PC-3 (cell line): Measurements from ENCODE around the gene INF2. TPM values are rescaled to one million over a fixed set of nuclear protein-coding genes. Genes with fewer than 3 reads are reported as not detected.

Experiments used
- ATAC-seq: fragments of 200-7000 bp; cut with Tn5 transposase; 2 replicates; pipeline ENCODE4 v1.9.1; 2020; ENCODE audit warnings: mild to moderate bottlenecking, moderate library complexity
- BruUV-seq: library from RNA; stranded (reverse); fragments of 400-500 nt; replicated peaks from 2 replicates; lab custom pipeline; 2021; lab: Mats Ljungman, UMichigan
- CTCF ChIA-PET: fragments of 300-600 bp; sonication (Branson Sonifier 250); formaldehyde crosslinking; loops from one replicate; lab custom pipeline; 2022; ENCODE audit warnings: antibody characterized with exemption; lab: Charles Lee
- POLR2A ChIA-PET: fragments of 300-600 bp; sonication (Branson Sonifier 250); formaldehyde crosslinking; loops from one replicate; lab custom pipeline; 2022; ENCODE audit warnings: antibody characterized with exemption; ENCODE audit not compliant: unreplicated experiment; lab: Charles Lee
- DNase-seq: peaks from one replicate; pipeline ENCODE4 v3.0.0-alpha.2; 2015
- H2AFZ ChIP-seq: fragments of 300-600 bp; sonication (generic); 2 replicates; pipeline ENCODE4 v1.6.0; 2016; ENCODE audit warnings: antibody characterized with exemption, low read length
- H3F3A ChIP-seq: fragments of 300-600 bp; sonication (generic); one replicate; pipeline ENCODE4 v1.6.0; 2017; ENCODE audit warnings: antibody characterized with exemption, low read length, control low read depth, mild to moderate bottlenecking; ENCODE audit not compliant: unreplicated experiment
- H3K27ac ChIP-seq: fragments of 300-600 bp; sonication (generic); 2 replicates; pipeline ENCODE4 v1.5.1; 2016; ENCODE audit warnings: mild to moderate bottlenecking, low read length
- H3K27me3 ChIP-seq: fragments of 300-600 bp; sonication (generic); 2 replicates; pipeline ENCODE4 v1.6.1; 2016; ENCODE audit warnings: low read length, mixed read lengths
- H3K36me3 ChIP-seq: fragments of 300-600 bp; sonication (generic); 2 replicates; pipeline ENCODE4 v1.6.1; 2016; ENCODE audit warnings: low read depth, mixed run types, low read length, mixed read lengths
- H3K4me1 ChIP-seq: fragments of 300-600 bp; sonication (generic); 2 replicates; pipeline ENCODE4 v1.5.1; 2016; ENCODE audit warnings: low read length; ENCODE audit not compliant: insufficient read depth
- H3K4me2 ChIP-seq: fragments of 300-600 bp; sonication (generic); 2 replicates; pipeline ENCODE4 v1.6.0; 2016; ENCODE audit warnings: low read length
- H3K4me3 ChIP-seq: fragments of 300-600 bp; sonication (generic); 2 replicates; pipeline ENCODE4 v1.5.1; 2016; ENCODE audit warnings: mild to moderate bottlenecking, low read length, mixed read lengths
- H3K79me2 ChIP-seq: fragments of 300-600 bp; sonication (generic); 2 replicates; pipeline ENCODE4 v1.6.1; 2017; ENCODE audit warnings: low read length, mixed read lengths
- H3K9ac ChIP-seq: fragments of 300-600 bp; sonication (generic); 2 replicates; pipeline ENCODE4 v1.6.0; 2016; ENCODE audit warnings: mild to moderate bottlenecking, low read length
- H3K9me2 ChIP-seq: fragments of 300-600 bp; sonication (generic); replicated peaks from 2 replicates; pipeline ENCODE4 v1.6.1; 2016; ENCODE audit warnings: mixed run types, low read length, mixed read lengths
- H3K9me3 ChIP-seq: fragments of 300-600 bp; sonication (generic); 2 replicates; pipeline ENCODE4 v1.6.1; 2016; ENCODE audit warnings: low read length, mixed read lengths
- H4K20me1 ChIP-seq: fragments of 300-600 bp; sonication (generic); 2 replicates; pipeline ENCODE4 v1.6.1; 2016; ENCODE audit warnings: low read length, mixed read lengths
- CTCF ChIP-seq: fragments of 300-600 bp; sonication (generic); conservative IDR thresholded peaks from 2 replicates; pipeline ENCODE4 v1.5.1; 2017; ENCODE audit warnings: antibody characterized with exemption, low read depth, mild to moderate bottlenecking, low read length
- EZH2 ChIP-seq: fragments of 300-600 bp; sonication (generic); IDR thresholded peaks from one replicate; pipeline ENCODE4 v1.6.1; 2017; ENCODE audit warnings: antibody characterized with exemption, mild to moderate bottlenecking, low read length; ENCODE audit not compliant: unreplicated experiment
- EZH2phosphoT487 ChIP-seq: fragments of 300-600 bp; sonication (generic); IDR thresholded peaks from 2 replicates; pipeline ENCODE4 v1.6.1; 2018; ENCODE audit warnings: mild to moderate bottlenecking, antibody characterized with exemption, low read length, borderline replicate concordance
- intact Hi-C: fragments of 100-400 bp; cut with micrococcal nuclease; formaldehyde crosslinking; loops from 2 replicates; pipeline ENCODE4 v1.9.0; 2023
- total RNA-seq: library from RNA; depleted of rRNA; stranded (reverse); fragments of >200 nt; gene quantifications from 2 replicates; pipeline ENCODE4 v1.2.3, GENCODE V29; 2014

INF2 gene
- total RNA-seq, 1 experiment from 2014 or later, result 132 TPM

GRCh38 chr14:104739546-104740516, 50.4 kb downstream of the INF2 start:
- Histone ChIP-seq H3K9me3 (no peaks in the 10 kb centered on the region), H3F3A (no peaks in the 10 kb centered on the region), H3K27ac (no peak overlapping the region), H2AFZ (no peak overlapping the region), H3K4me1 (peaks cover 6% of the 10 kb centered on the region; the same call in 1 of the 2 replicates), H3K79me2 (no peaks in the 10 kb centered on the region), H4K20me1 (no peaks in the 10 kb centered on the region), H3K27me3 (no peaks in the 10 kb centered on the region), H3K4me2 (no peak overlapping the region), H3K9me2 (no peaks in the 10 kb centered on the region), H3K36me3 (no peaks in the 10 kb centered on the region), H3K9ac (no peak overlapping the region), H3K4me3 (no peak overlapping the region)
- no peak for DNase-seq
- ChIA-PET CTCF (no interaction called here), POLR2A (no interaction called here)
- ATAC-seq, result no peak
- intact Hi-C loops, result no loop called here
- TF ChIP-seq EZH2, result no peak
- no peak for TF ChIP-seq CTCF
- TF ChIP-seq EZH2phosphoT487, result no peak
- BruUV-seq, result no TSS peak

- H3K27me3 ChIP-seq, result no peaks in the 10 kb centered on the region
- H3K9me3 ChIP-seq, result no peaks in the 10 kb centered on the region
- no peaks in the 10 kb centered on the region for H3K9me2 ChIP-seq
- ATAC-seq (no peak), DNase-seq (no peak)
- H3K9ac ChIP-seq, result no peak overlapping the region
- H2AFZ ChIP-seq, result no peak overlapping the region
- CTCF ChIA-PET, result no interaction called here
- H3K4me1 ChIP-seq, result peaks cover 6% of the 10 kb centered on the region; the same call in 1 of the 2 replicates
- intact Hi-C loops, result no loop called here
- H3K36me3 ChIP-seq, result no peaks in the 10 kb centered on the region
- H3K4me2 ChIP-seq, result no peak overlapping the region
- no peak overlapping the region for H3K27ac ChIP-seq
- H3F3A ChIP-seq, result no peaks in the 10 kb centered on the region
- POLR2A ChIA-PET, result no interaction called here
- no TSS peak for BruUV-seq
- no peaks in the 10 kb centered on the region for H3K79me2 ChIP-seq
- H3K4me3 ChIP-seq, result no peak overlapping the region
- no peaks in the 10 kb centered on the region for H4K20me1 ChIP-seq
- TF ChIP-seq CTCF, result no peak
- no peak for TF ChIP-seq EZH2
- no peak for TF ChIP-seq EZH2phosphoT487
Measured at GRCh38 chr14:104741108-104741802, 51.8 kb downstream of the INF2 start.
